ENCODE measurements around the gene VAV3.

- TF ChIP-seq CTCF (conservative IDR thresholded peaks at IDR 0.05 in 1 of 2, IDR thresholded peaks at IDR 0.05 in 1 of 2; ENCODE audit: low read depth in 1 of 2, low read length in 2 of 2) (no peak), EZH2 (IDR thresholded peaks at IDR 0.05; ENCODE audit: low read length, missing control alignments) (no peak)
Measured at GRCh38 chr1:107669996-107670395, 295.0 kb downstream of the VAV3 start.

Data from fibroblast of lung (primary cell).